COR-L47 (cell line): ENCODE measurements around the gene GCK.

Experiments used
- DNase-seq: peaks from one replicate; lab custom pipeline; 2025; lab: John Stamatoyannopoulos, UW

GCK gene

GRCh38 chr7:44155191-44156185 is 33.8 kb downstream of the GCK start:
- no peak for DNase-seq

GRCh38 chr7:44154703-44155102 is 34.5 kb downstream of the GCK start:
- DNase-seq, result no peak

- no peak for DNase-seq
Observed at GRCh38 chr7:44153948-44154335, 35.3 kb downstream of the GCK start.

GRCh38 chr7:44152971-44153947 is 36.0 kb downstream of the GCK start:
- no peak for DNase-seq

- no peak for DNase-seq
Observed at GRCh38 chr7:44151956-44152355, 37.3 kb downstream of the GCK start.

- DNase-seq, result no peak
Observed at GRCh38 chr7:44150966-44151941, 38.0 kb downstream of the GCK start.

GRCh38 chr7:44150466-44150832 is 38.8 kb downstream of the GCK start:
- DNase-seq, result no peak

- DNase-seq, result no peak
Observed at GRCh38 chr7:44149571-44150465, 39.4 kb downstream of the GCK start.

GRCh38 chr7:44148961-44149536 is 40.2 kb downstream of the GCK start:
- no peak for DNase-seq

- no peak for DNase-seq
Observed at GRCh38 chr7:44148166-44148565, 41.1 kb downstream of the GCK start.

- no peak for DNase-seq
Observed at GRCh38 chr7:44147026-44147991, 41.9 kb downstream of the GCK start.

- DNase-seq, result no peak
Observed at GRCh38 chr7:44145969-44146911, 43.0 kb downstream of the GCK start.

GRCh38 chr7:44145479-44145968 is 43.7 kb downstream of the GCK start:
- DNase-seq, result no peak

- DNase-seq, result no peak
Observed at GRCh38 chr7:44144968-44145478, 44.2 kb downstream of the GCK start.

- DNase-seq, result no peak
Observed at GRCh38 chr7:44144426-44144967, 44.7 kb downstream of the GCK start.

GRCh38 chr7:44143646-44144250 is 45.5 kb downstream of the GCK start:
- no peak for DNase-seq

GRCh38 chr7:44142028-44142427 is 47.2 kb downstream of the GCK start:
- no peak for DNase-seq
